ENCODE data around the gene FECH. TPM values are rescaled to one million over a fixed set of nuclear protein-coding genes. Genes with fewer than 3 reads are reported as not detected.

Gene FECH
- total RNA-seq, result 13.6 and 21.7 TPM in 2 replicates

GRCh38 chr18:57586251-57587049 is at the start of gene FECH:
TSS of gene FECH (minus strand) at chr18:57586702. CDS start at chr18:57586620, 82 bp downstream.

Other genes with a start within 250 kb of the FECH start
- gene ST8SIA3, start 234.1 kb downstream of the FECH start, total RNA-seq, result not detected in 2 replicates
- under 0.01 TPM in 1 of 2 replicates, not detected in the other for gene ONECUT2, start 151.3 kb downstream of the FECH start, total RNA-seq
- gene NARS1, start 35.1 kb upstream of the FECH start, total RNA-seq, result 246 and 302 TPM in 2 replicates
- 29.2 and 39.0 TPM in 2 replicates for gene ATP8B1, start 216.6 kb upstream of the FECH start, total RNA-seq

Data from tracheal epithelial cell (primary cell).